A673 (cell line): ENCODE data around the gene KIF3A.

Experiments
- EZH2 ChIP-seq: fragments of 200-600 bp; sonication (generic); IDR thresholded peaks from 2 replicates; pipeline ENCODE4 v1.6.1; 2017; ENCODE audit warnings: borderline replicate concordance, low read depth, mild to moderate bottlenecking, mixed read lengths, antibody characterized with exemption, low read length; ENCODE audit not compliant: poor library complexity, severe bottlenecking
- TF ChIP-seq, protein P1 (sequence below): fragments of 300-800, 200-600 bp; sonication (generic); conservative IDR thresholded peaks from 2 replicates; pipeline ENCODE4 v1.5.1; 2017; ENCODE audit warnings: low read depth, mild to moderate bottlenecking, antibody characterized with exemption, low read length, moderate library complexity, mixed read lengths

DNA sequence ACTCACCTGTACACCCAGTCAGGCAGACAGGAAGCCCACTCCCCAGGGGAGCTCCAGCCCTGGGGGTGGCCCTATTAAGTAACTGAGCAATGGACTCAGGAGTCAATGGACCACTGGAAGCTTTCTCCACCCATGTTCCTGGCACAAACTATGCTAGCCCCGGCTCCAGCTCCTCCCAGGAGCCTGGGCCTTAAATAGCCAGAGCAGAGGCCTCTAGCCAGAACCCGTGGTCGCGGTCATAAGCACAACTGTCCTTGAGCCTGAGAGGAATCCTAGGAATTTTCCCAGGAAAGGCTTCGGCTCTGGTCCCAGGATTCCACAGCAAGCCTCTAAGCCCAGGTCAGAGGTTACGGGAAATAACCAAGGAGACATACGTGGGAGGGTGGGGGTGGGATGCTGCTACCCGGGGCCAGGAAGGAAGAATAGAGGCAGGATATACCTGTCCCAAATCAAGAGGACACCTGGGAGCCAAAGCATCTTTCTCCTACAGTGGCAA is 34.2 kb upstream of the KIF3A start:
- TF ChIP-seq, protein P1, sequence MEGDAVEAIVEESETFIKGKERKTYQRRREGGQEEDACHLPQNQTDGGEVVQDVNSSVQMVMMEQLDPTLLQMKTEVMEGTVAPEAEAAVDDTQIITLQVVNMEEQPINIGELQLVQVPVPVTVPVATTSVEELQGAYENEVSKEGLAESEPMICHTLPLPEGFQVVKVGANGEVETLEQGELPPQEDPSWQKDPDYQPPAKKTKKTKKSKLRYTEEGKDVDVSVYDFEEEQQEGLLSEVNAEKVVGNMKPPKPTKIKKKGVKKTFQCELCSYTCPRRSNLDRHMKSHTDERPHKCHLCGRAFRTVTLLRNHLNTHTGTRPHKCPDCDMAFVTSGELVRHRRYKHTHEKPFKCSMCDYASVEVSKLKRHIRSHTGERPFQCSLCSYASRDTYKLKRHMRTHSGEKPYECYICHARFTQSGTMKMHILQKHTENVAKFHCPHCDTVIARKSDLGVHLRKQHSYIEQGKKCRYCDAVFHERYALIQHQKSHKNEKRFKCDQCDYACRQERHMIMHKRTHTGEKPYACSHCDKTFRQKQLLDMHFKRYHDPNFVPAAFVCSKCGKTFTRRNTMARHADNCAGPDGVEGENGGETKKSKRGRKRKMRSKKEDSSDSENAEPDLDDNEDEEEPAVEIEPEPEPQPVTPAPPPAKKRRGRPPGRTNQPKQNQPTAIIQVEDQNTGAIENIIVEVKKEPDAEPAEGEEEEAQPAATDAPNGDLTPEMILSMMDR: no peak
- no peak for TF ChIP-seq EZH2
